SU-DHL-6 (cell line): ENCODE results near the gene GPR6.

Experiments used
- H2AFZ ChIP-seq: fragments of 200-600 bp; sonication (generic); 2 replicates; pipeline ENCODE4 v1.6.1; 2014; ENCODE audit warnings: low read depth, mild to moderate bottlenecking, moderate library complexity, mixed read lengths, antibody characterized with exemption, low read length; ENCODE audit not compliant: severe bottlenecking
- H3F3A ChIP-seq: fragments of 200-600 bp; shearing (Covaris generic); 2 replicates; pipeline ENCODE4 v1.6.0; 2016; ENCODE audit warnings: antibody characterized with exemption, mild to moderate bottlenecking; ENCODE audit not compliant: insufficient read depth
- H3K27ac ChIP-seq: fragments of 200-600 bp; sonication (generic); 2 replicates; pipeline ENCODE4 v1.5.1; 2016; ENCODE audit warnings: low read depth, mild to moderate bottlenecking, low read length, moderate library complexity, mixed read lengths
- H3K27me3 ChIP-seq: fragments of 200-600 bp; sonication (generic), shearing (Covaris generic); 2 replicates; pipeline ENCODE4 v1.6.0; 2014; ENCODE audit warnings: mild to moderate bottlenecking, low read length
- H3K36me3 ChIP-seq: fragments of 200-600 bp; sonication (generic); 2 replicates; pipeline ENCODE4 v1.6.1; 2014; ENCODE audit warnings: mild to moderate bottlenecking, low read length, mixed read lengths
- H3K4me2 ChIP-seq: fragments of 300-600, 200-600 bp; shearing (Covaris generic), sonication (generic); 2 replicates; pipeline ENCODE4 v1.6.0; 2014; ENCODE audit warnings: low read length, low read depth, mild to moderate bottlenecking; ENCODE audit not compliant: poor library complexity, severe bottlenecking
- H3K4me3 ChIP-seq: fragments of 200-600 bp; sonication (generic); 2 replicates; pipeline ENCODE4 v1.5.1; 2014; ENCODE audit warnings: antibody characterized with exemption, low read length, mild to moderate bottlenecking, mixed read lengths; ENCODE audit not compliant: insufficient read depth, poor library complexity, severe bottlenecking
- H3K79me2 ChIP-seq: fragments of 200-600 bp; sonication (generic); 2 replicates; pipeline ENCODE4 v1.6.1; 2014; ENCODE audit warnings: mild to moderate bottlenecking, low read length, moderate library complexity; ENCODE audit not compliant: insufficient read depth
- H3K9ac ChIP-seq: fragments of 200-600 bp; sonication (generic); 2 replicates; pipeline ENCODE4 v1.7.0; 2014; ENCODE audit warnings: mild to moderate bottlenecking, low read length
- H3K9me2 ChIP-seq: fragments of 200-600 bp; sonication (generic); replicated peaks from 2 replicates; pipeline ENCODE4 v1.6.1; 2014; ENCODE audit warnings: low read length; ENCODE audit not compliant: insufficient read depth
- H3K9me3 ChIP-seq: fragments of 200-600 bp; sonication (generic); 2 replicates; pipeline ENCODE4 v1.6.1; 2014; ENCODE audit warnings: low read length, mixed read lengths; ENCODE audit not compliant: insufficient read depth
- H4K20me1 ChIP-seq: fragments of 200-600 bp; sonication (generic); 2 replicates; pipeline ENCODE4 v1.6.1; 2014; ENCODE audit warnings: low read depth, mild to moderate bottlenecking, antibody characterized with exemption, low read length, moderate library complexity, mixed read lengths
- EZH2phosphoT487 ChIP-seq: fragments of 200-600 bp; sonication (generic), shearing (Covaris generic); conservative IDR thresholded peaks from 2 replicates; pipeline ENCODE4 v1.6.1; 2018; ENCODE audit warnings: mild to moderate bottlenecking, antibody characterized with exemption, low read length, moderate library complexity, mixed read lengths
- TF ChIP-seq, protein P1 (sequence below): fragments of 200-600 bp; sonication (generic); IDR thresholded peaks from one replicate; pipeline ENCODE4 v1.5.1; 2017; ENCODE audit warnings: antibody characterized with exemption, mild to moderate bottlenecking, low read length, moderate library complexity; ENCODE audit not compliant: insufficient read depth, poor library complexity, severe bottlenecking

Gene GPR6

GRCh38 chr6:109944448-109944847 lies 33.7 kb upstream of the GPR6 start:
- Histone ChIP-seq H3K4me3 (no peak overlapping the region), H3K9me3 (no peaks in the 10 kb centered on the region), H2AFZ (no peak overlapping the region), H3K36me3 (no peaks in the 10 kb centered on the region), H3F3A (no peaks in the 10 kb centered on the region), H3K4me2 (no peak overlapping the region), H3K9ac (no peak overlapping the region), H3K79me2 (no peaks in the 10 kb centered on the region), H3K9me2 (no peaks in the 10 kb centered on the region; the same call in 1 of the 2 replicates), H3K27me3 (no peaks in the 10 kb centered on the region), H4K20me1 (no peaks in the 10 kb centered on the region), H3K27ac (no peak overlapping the region)
- TF ChIP-seq, protein P1, sequence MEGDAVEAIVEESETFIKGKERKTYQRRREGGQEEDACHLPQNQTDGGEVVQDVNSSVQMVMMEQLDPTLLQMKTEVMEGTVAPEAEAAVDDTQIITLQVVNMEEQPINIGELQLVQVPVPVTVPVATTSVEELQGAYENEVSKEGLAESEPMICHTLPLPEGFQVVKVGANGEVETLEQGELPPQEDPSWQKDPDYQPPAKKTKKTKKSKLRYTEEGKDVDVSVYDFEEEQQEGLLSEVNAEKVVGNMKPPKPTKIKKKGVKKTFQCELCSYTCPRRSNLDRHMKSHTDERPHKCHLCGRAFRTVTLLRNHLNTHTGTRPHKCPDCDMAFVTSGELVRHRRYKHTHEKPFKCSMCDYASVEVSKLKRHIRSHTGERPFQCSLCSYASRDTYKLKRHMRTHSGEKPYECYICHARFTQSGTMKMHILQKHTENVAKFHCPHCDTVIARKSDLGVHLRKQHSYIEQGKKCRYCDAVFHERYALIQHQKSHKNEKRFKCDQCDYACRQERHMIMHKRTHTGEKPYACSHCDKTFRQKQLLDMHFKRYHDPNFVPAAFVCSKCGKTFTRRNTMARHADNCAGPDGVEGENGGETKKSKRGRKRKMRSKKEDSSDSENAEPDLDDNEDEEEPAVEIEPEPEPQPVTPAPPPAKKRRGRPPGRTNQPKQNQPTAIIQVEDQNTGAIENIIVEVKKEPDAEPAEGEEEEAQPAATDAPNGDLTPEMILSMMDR = no peak
- no peak for TF ChIP-seq EZH2phosphoT487

- H2AFZ ChIP-seq = no peak overlapping the region
- H3K9me2 ChIP-seq = no peaks in the 10 kb centered on the region; the same call in 1 of the 2 replicates
- H3K4me3 ChIP-seq = no peak overlapping the region
- no peak overlapping the region for H3K27ac ChIP-seq
- H4K20me1 ChIP-seq = no peaks in the 10 kb centered on the region
- H3K79me2 ChIP-seq = no peaks in the 10 kb centered on the region
- H3K36me3 ChIP-seq = no peaks in the 10 kb centered on the region
- no peak overlapping the region for H3K9ac ChIP-seq
- H3K4me2 ChIP-seq = no peak overlapping the region
- H3K9me3 ChIP-seq = no peaks in the 10 kb centered on the region
- no peaks in the 10 kb centered on the region for H3K27me3 ChIP-seq
- H3F3A ChIP-seq = no peaks in the 10 kb centered on the region
- TF ChIP-seq, protein P1 = no peak
- no peak for TF ChIP-seq EZH2phosphoT487
These were observed 33.0 kb upstream of the GPR6 start for GRCh38 chr6:109945091-109945490.

DNA sequence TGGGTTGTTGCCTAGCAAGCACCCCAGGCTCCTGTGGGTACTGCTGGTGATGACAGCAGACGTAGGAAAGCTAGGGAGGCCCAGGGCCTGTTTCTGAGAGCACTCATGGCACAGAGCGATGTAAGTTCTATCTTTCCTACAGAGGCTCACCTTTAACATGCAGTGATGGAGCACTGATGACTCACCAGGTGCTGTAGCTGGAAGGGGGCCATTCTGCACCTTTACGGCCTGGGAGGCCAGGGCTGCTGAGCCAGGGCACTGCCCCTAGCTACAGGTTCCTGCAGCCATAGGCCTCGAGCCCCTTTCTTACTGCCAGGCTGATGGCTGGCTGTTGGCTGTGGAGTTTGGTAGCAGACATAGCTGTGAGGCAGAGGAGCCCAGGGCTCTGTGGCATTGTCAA lies 31.1 kb upstream of the GPR6 start:
- H3K27me3 ChIP-seq = no peaks in the 10 kb centered on the region
- no peaks in the 10 kb centered on the region for H3K79me2 ChIP-seq
- H4K20me1 ChIP-seq = no peaks in the 10 kb centered on the region
- no peaks in the 10 kb centered on the region for H3K9me3 ChIP-seq
- no peaks in the 10 kb centered on the region for H3K36me3 ChIP-seq
- TF ChIP-seq, protein P1 = no peak
- TF ChIP-seq EZH2phosphoT487 = no peak
- no peaks in the 10 kb centered on the region; the same call in 1 of the 2 replicates for H3K9me2 ChIP-seq
- no peak overlapping the region for H3K4me2 ChIP-seq
- no peaks in the 10 kb centered on the region for H3F3A ChIP-seq
- no peak overlapping the region for H3K4me3 ChIP-seq
- H2AFZ ChIP-seq = no peak overlapping the region
- no peak overlapping the region for H3K9ac ChIP-seq
- no peak overlapping the region for H3K27ac ChIP-seq
